HepG2 (cell line): Measurements from ENCODE around the gene BEAN1. TPM values are rescaled to one million over a fixed set of nuclear protein-coding genes. Genes with fewer than 3 reads are reported as not detected.

Experiments
- ATAD3A ChIP-seq: sonication (generic); formaldehyde crosslinking; IDR thresholded peaks from 2 replicates; pipeline ENCODE4 v1.4.0; 2020; ENCODE audit warnings: missing genetic modification reagents
- ATF3 ChIP-seq: sonication (generic); formaldehyde crosslinking; IDR thresholded peaks from 2 replicates; pipeline ENCODE4 v1.4.0; 2020; ENCODE audit warnings: missing genetic modification reagents
- CBX5 ChIP-seq: sonication (generic); formaldehyde crosslinking; IDR thresholded peaks from 2 replicates; pipeline ENCODE4 v1.4.0; 2020; ENCODE audit warnings: missing genetic modification reagents, borderline replicate concordance
- CERS6 ChIP-seq: sonication (generic); formaldehyde crosslinking; IDR thresholded peaks from 2 replicates; pipeline ENCODE4 v1.5.0; 2020; ENCODE audit warnings: missing genetic modification reagents
- EZH2 ChIP-seq: conservative IDR thresholded peaks from 2 replicates; pipeline ENCODE4 v1.6.1; 2012; ENCODE audit warnings: mild to moderate bottlenecking, low read depth, low read length, moderate library complexity
- HNRNPH1 ChIP-seq: fragments of 200-400 bp; formaldehyde crosslinking; optimal IDR thresholded peaks from 2 replicates; pipeline ENCODE3; 2017; ENCODE audit warnings: mild to moderate bottlenecking, low read depth, low read length
- KDM4B ChIP-seq: sonication (generic); formaldehyde crosslinking; IDR thresholded peaks from 2 replicates; pipeline ENCODE4 v1.4.0; 2020; ENCODE audit warnings: missing genetic modification reagents
- MED1 ChIP-seq: sonication (generic); formaldehyde crosslinking; IDR thresholded peaks from 2 replicates; pipeline ENCODE4 v1.4.0; 2020; ENCODE audit warnings: missing genetic modification reagents
- RFX3 ChIP-seq: IDR thresholded peaks from 2 replicates; pipeline ENCODE4 v1.6.1; 2016; ENCODE audit warnings: missing biosample characterization, missing genetic modification reagents
- SAP130 ChIP-seq: IDR thresholded peaks from 2 replicates; pipeline ENCODE4 v1.6.1; 2016; ENCODE audit warnings: low read depth
- SOX6 ChIP-seq, 2 experiments: fragments of 450-650 bp in 1 of 2; sonication (generic) in 1 of 2; formaldehyde crosslinking in 1 of 2; IDR thresholded peaks; 2 replicates each; pipeline versions ENCODE4 v1.4.0 to v1.6.1; 2017 to 2020; ENCODE audit warnings: antibody characterized with exemption in 1 of 2, mild to moderate bottlenecking in 1 of 2, missing genetic modification reagents in 1 of 2
- THRA ChIP-seq: sonication (generic); formaldehyde crosslinking; IDR thresholded peaks from 2 replicates; pipeline ENCODE4 v1.4.0; 2020; ENCODE audit warnings: missing genetic modification reagents, borderline replicate concordance
- YEATS4 ChIP-seq: sonication (generic); formaldehyde crosslinking; IDR thresholded peaks from 2 replicates; pipeline ENCODE4 v1.4.0; 2020; ENCODE audit warnings: missing genetic modification reagents, borderline replicate concordance
- YY1 ChIP-seq: IDR thresholded peaks from 2 replicates; pipeline ENCODE4 v1.6.1; 2011; ENCODE audit warnings: low read length, low read depth, moderate library complexity, mild to moderate bottlenecking; ENCODE audit not compliant: insufficient read depth, insufficient replicate concordance
- ZNF263 ChIP-seq: sonication (generic); formaldehyde crosslinking; IDR thresholded peaks from 2 replicates; pipeline ENCODE4 v1.4.0; 2020; ENCODE audit warnings: missing genetic modification reagents
- ZNF33B ChIP-seq: sonication (generic); formaldehyde crosslinking; IDR thresholded peaks from 2 replicates; pipeline ENCODE4 v1.5.1; 2020; ENCODE audit warnings: mild to moderate bottlenecking, missing genetic modification reagents
- ZNF414 ChIP-seq: sonication (generic); formaldehyde crosslinking; IDR thresholded peaks from 2 replicates; pipeline ENCODE4 v1.5.0; 2020; ENCODE audit warnings: missing genetic modification reagents
- ZNF503 ChIP-seq: sonication (generic); formaldehyde crosslinking; IDR thresholded peaks from 2 replicates; pipeline ENCODE4 v1.4.0; 2020; ENCODE audit warnings: missing genetic modification reagents
- ZNF598 ChIP-seq: sonication (generic); formaldehyde crosslinking; IDR thresholded peaks from 2 replicates; pipeline ENCODE4 v1.5.1; 2020; ENCODE audit warnings: mild to moderate bottlenecking, missing genetic modification reagents, borderline replicate concordance
- ZNF761 ChIP-seq: sonication (generic); formaldehyde crosslinking; conservative IDR thresholded peaks from 2 replicates; pipeline ENCODE4 v1.4.0; 2020; ENCODE audit warnings: mild to moderate bottlenecking, missing genetic modification reagents
- ZNF770 ChIP-seq: sonication (generic); formaldehyde crosslinking; IDR thresholded peaks from 2 replicates; pipeline ENCODE4 v1.5.0; 2020; ENCODE audit warnings: mild to moderate bottlenecking, missing genetic modification reagents
- ZSCAN29 ChIP-seq: sonication (generic); formaldehyde crosslinking; conservative IDR thresholded peaks from 2 replicates; pipeline ENCODE4 v1.4.0; 2020; ENCODE audit warnings: mild to moderate bottlenecking, missing genetic modification reagents
- polyA plus RNA-seq, 8 experiments: library from polyadenylated mRNA; depleted of rRNA in 3 of 8; stranded (reverse) in 7 of 8; unstranded in 1 of 8; fragments of >200 nt; fragmentation: Illumina TruSeq in 4 of 8; extraction: Trizol in 4 of 8; gene quantifications; 2 replicates each; pipeline versions ENCODE4 v1.2.1 to v1.2.3, GENCODE V29; 2011 to 2016; ENCODE audit warnings: low read depth in 4 of 8, missing spikeins in 1 of 8, mixed read lengths in 1 of 8; ENCODE audit not compliant: insufficient read depth in 1 of 8
- total RNA-seq, 5 experiments: library from RNA; depleted of rRNA; stranded (reverse); fragments of >200 nt; fragmentation: Illumina TruSeq; extraction: Trizol; gene quantifications; 2 replicates each; pipeline ENCODE4 v1.2.3, GENCODE V29; 2016; ENCODE audit warnings: low read depth in 1 of 5

Gene BEAN1
- total and polyA plus RNA-seq, 2 of the 13 experiments (the other 11 are each of a cell fraction or from before 2014, with no cell fraction given), result 0.53 to 1.4 TPM

GRCh38 chr16:66502020-66502913 lies 75.2 kb downstream of the BEAN1 start (continued):
- TF ChIP-seq ZNF263 (CRISPR knock-in tag), result 0 out of 2 replicates have a peak, but pooled peaks have one; percentile 39
- no peak for TF ChIP-seq ZNF503 (CRISPR knock-in tag)
- TF ChIP-seq ZNF33B, result no peak
- no peak for TF ChIP-seq ZSCAN29 (CRISPR knock-in tag)
- peak; percentile 98 for TF ChIP-seq ZNF770 (CRISPR knock-in tag)
- TF ChIP-seq CERS6 (CRISPR knock-in tag), result no peak
- no peak for TF ChIP-seq SOX6 (IDR thresholded peaks at IDR 0.05)
- peak; percentile 69 for TF ChIP-seq SOX6 (CRISPR knock-in tag; IDR thresholded peaks at IDR 0.05)
- peak; percentile 71; the same call in 1 of the 2 replicates for TF ChIP-seq CBX5 (CRISPR knock-in tag)
- TF ChIP-seq ZNF598 (CRISPR knock-in tag), result no peak
- TF ChIP-seq ZNF414 (CRISPR knock-in tag), result no peak
- TF ChIP-seq ZNF761 (CRISPR knock-in tag), result no peak
- peak; percentile 35; the same call in 1 of the 2 replicates for TF ChIP-seq SAP130 (CRISPR knock-in tag)
- peak; percentile 57 for TF ChIP-seq MED1 (CRISPR knock-in tag)
- TF ChIP-seq RFX3 (CRISPR knock-in tag), result 0 out of 2 replicates have a peak, but pooled peaks have one; percentile 28
- TF ChIP-seq ATAD3A, result no peak
- TF ChIP-seq HNRNPH1, result no peak
- no peak for TF ChIP-seq EZH2
- peak; percentile 67; the same call in 1 of the 2 replicates for TF ChIP-seq THRA (CRISPR knock-in tag)
- no peak for TF ChIP-seq YEATS4 (CRISPR knock-in tag)
- TF ChIP-seq KDM4B, result 0 out of 2 replicates have a peak, but pooled peaks have one; percentile 34
- peak; percentile 86 for TF ChIP-seq ATF3 (CRISPR knock-in tag)
- no peak for TF ChIP-seq YY1
